ENCODE results near the gene MALAT1. TPM values are rescaled to one million over a fixed set of nuclear protein-coding genes. Genes with fewer than 3 reads are reported as not detected.

Gene MALAT1
- polyA plus RNA-seq, 4 donors = 299 to 1,150 (median 876) TPM

- DNase-seq (ENCODE audit: low read depth in 4 of 4, low spot score in 2 of 4) = no peak
These were observed 38.9 kb downstream of the MALAT1 start for GRCh38 chr11:65537620-65538231.

GRCh38 chr11:65538232-65538914 is 39.5 kb downstream of the MALAT1 start:
- DNase-seq (ENCODE audit: low read depth in 4 of 4, low spot score in 2 of 4) = no peak

DNA sequence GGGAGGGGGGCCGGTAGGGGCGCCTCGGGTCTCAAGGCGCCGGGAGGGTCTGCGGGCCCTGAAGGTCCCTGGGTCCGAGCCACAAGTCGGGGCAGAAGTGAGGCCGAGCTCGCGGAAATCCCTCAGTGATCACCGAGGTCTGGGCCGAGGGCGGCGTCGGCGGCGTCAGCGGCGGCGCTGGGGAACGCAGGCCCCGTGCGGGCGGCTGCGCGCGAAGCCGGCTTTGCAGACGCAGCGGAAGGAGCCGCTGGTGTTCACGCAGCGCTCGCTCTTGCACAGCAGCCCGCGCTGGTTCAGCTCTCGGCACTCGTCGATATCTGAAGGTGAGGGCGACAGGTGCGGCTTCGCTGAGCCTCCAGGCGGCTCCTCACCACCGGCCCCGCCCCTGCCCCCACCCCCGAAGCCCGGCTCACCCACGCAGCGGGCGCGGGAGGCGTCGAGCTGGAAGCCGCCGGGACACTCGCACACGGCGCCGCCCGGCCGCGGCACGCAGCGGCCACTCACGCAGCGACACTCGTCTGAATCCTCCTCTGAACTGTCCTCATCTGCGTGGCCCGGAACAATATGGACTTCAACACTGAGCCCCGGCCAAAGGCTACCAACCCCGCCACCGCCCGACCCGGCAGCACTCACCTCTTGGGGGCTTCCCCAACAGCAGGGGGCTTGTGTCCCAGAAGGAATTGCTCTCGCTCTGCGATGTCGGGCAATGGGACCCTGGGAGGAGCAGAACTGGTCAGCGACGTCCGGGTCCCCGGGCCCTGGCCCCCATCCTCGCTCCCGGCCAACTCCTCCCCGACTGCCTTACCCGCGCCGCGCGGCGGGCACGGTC is 40.3 kb downstream of the MALAT1 start:
- DNase-seq (ENCODE audit: low read depth in 4 of 4, low spot score in 2 of 4) = no peak

DNA sequence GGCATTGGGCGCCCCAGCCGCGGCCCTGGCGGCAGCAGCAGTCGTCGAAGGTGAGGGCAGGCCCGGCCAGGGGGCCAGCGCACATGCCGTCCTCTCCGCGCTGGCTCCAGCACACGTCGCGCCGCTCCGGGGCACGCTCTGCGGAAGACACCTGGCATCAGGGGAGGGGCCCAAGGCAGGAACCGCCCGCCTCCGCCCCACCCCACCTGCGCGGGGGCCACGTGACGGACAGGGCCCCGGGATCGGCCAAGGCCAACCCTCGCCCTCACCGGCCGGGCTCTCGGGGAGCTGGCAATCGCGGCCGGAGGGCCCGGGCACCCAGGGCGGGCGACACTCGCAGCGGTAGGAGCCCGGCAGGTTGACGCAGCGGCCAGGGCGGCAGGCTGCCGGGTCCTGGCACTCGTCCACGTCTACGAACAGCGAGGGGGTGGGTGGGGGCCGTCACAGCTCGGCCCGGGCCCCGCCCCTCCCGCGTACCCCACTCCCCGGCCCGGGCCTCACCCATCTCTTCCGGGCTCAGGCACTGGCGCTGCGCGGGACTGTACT is 41.0 kb downstream of the MALAT1 start:
- DNase-seq (ENCODE audit: low read depth in 4 of 4, low spot score in 2 of 4) = no peak

DNA sequence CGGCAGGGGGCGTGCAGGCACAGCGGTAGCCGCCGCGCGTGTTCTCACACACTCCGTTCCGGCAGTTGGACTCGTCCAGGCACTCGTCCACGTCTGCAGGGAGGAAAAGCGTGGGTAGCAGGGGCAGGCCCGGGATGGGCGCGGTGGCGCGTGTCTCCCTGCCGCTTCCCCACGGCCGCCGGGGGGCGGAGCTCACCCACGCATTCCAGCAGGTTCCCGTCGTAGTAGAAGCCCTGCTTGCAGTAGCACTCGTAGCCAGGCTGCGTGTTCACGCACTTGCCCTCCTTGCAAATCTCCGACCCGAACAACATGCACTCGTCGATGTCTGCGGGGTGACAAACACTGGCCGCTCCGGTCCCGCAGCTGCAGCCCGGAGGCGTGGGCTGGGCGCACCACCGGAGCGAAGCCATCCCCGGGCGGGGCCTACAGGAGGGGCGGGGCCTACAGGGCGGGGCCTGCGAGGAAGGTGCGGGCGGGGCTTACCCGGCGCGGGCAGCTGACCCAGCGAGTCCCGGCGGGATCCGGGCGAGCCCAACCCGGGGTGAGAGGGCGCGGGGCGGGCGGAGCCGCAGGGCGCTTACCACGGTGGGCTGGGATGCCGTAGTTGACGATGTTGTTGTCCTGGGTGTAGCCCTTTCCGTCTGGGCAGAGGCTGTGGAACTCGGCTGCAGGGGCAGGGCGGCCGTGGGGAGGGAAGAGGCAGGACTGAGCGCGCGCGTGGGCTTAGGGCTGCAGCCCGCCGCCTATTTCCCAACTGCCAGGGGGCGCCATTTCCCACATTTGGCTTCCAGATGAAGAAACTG is 41.6 kb downstream of the MALAT1 start:
- no peak for DNase-seq (ENCODE audit: low read depth in 4 of 4, low spot score in 2 of 4)

- no peak for DNase-seq (ENCODE audit: low read depth in 4 of 4, low spot score in 2 of 4)
These were observed 42.5 kb downstream of the MALAT1 start for GRCh38 chr11:65541093-65541982.

- DNase-seq (ENCODE audit: low read depth in 4 of 4, low spot score in 2 of 4) = no peak
These were observed 44.0 kb downstream of the MALAT1 start for GRCh38 chr11:65542738-65543390.

GRCh38 chr11:65545853-65546216 is 47.0 kb downstream of the MALAT1 start:
- DNase-seq (ENCODE audit: low read depth in 4 of 4, low spot score in 2 of 4) = no peak

DNA sequence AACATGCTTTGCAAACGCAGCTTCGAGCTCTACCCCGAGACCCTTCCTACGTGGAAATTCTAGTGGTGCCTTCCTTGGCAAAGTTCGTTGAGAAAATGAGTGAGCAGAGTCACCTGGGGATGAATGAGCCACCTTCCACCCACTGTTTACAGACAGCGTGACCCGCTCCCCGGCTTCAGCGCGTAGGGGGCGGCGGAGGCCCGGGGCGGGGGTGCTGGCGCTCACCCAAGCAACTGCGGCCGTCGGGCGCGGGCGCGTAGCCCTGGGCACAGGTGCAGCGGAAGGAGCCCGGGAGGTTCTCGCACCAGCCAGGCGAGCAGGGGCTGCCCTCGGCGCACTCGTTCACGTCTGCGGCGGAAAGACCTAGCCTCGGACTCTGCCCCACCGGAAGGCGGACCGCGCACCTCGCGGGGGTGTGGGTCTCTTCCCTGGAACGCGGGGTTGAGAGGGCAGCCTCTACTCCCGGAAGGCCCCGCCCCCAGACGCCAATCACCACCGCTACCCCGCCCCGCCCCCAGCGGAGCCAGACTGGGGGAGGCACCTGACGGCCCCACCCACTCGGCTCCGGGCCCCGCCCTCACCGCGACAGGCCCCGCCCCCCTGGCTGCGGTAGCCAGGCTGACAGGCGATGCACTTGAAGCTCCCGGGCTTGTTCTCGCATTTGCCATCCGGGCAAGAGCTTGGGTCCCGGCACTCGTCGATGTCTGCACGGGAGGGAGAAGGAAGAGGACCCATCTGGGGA is 47.5 kb downstream of the MALAT1 start:
- DNase-seq (ENCODE audit: low read depth in 4 of 4, low spot score in 2 of 4) = no peak

DNA sequence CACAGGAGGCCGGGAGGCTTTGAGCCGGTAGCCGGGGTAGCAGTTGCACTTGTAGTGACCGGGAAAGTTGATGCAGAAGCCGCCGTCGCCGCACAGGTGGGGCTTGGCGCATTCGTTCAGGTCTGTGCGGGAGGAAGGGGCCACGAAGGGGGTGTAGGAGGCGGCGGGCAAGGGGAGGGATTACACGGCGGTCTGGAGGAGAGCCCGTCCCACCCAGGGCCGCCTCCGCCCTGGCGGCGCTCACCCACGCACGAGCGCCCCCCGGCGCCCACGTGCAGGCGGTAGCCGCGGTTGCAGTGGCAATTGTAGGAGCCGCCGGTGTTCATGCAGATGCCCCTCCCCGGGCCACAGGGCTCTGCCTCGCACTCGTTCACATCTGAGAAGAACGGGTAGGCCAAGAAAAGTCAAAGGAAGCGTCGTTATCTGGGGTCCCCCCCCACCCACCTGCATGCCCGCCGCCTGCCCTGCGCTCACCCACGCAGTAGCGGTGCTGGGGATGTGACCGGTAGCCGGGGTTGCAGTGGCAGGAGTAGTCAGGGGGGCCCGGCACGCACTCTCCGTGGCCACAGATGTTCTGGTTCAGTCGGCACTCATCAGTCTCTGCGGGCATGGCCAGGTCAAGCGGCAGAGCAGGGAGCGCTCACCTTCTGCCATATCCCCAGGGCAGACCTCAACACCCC is 48.7 kb downstream of the MALAT1 start:
- no peak for DNase-seq (ENCODE audit: low read depth in 4 of 4, low spot score in 2 of 4)

GRCh38 chr11:65548395-65548794 is 49.5 kb downstream of the MALAT1 start:
- DNase-seq (ENCODE audit: low read depth in 4 of 4, low spot score in 2 of 4) = no peak

DNA sequence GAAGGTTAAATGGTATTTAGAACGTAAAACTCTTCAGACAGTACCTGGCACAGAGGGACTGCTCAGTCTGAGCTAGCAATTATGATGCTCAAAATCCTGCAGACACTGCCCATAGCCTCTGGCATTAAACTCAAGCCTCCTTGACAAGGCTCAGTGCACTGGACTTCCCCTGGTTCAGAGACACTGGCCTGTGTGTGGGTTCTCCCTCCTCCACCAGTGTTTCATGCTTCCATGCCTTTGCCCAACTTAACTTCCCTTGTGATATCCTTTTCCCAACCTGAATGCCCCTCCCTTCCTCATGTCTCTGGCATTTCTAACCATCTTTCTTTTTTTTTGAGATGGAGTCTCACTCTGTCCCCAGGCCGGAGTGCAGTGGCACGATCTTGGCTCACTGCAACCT is 50.3 kb downstream of the MALAT1 start:
- DNase-seq (ENCODE audit: low read depth in 4 of 4, low spot score in 2 of 4) = no peak

GRCh38 chr11:65551572-65552387 is 52.9 kb downstream of the MALAT1 start:
- DNase-seq (ENCODE audit: low read depth in 4 of 4, low spot score in 2 of 4) = no peak

GRCh38 chr11:65552388-65552951 is 53.6 kb downstream of the MALAT1 start:
- DNase-seq (ENCODE audit: low read depth in 4 of 4, low spot score in 2 of 4) = no peak

DNA sequence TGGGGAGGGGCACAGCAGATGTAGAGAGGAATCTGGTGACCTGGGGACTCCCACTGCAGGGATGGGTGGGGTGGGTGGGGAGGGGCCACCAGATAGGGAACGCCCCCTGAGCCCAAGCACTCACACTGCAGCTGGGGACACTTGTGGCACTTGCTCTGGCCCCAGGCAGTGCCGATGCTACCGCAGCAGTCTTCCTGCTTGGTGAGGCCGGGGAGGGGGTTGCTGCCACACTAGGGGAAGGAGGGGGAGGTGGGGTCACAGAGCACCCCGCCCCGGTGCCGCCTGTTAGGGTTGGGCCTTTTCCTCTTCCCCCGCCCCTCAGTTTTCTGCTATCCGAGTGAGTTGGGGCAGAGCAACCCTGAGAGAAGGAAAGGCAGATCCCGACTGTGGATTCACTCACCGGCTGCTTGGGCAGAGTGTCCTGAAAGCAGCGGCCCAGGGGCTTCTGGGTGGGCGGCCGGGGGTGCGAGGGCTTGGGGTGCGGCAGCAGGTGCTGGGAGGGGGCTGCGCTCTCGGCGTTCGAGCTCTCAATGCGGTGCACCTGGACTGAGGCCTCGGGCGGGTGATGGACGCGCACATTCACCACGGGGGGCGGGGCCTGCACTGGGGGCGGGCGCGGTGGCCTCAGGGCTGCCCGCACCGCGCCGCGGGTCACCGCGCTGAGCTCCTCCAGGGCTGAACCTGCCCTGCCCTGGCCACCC is 54.6 kb downstream of the MALAT1 start:
- DNase-seq (ENCODE audit: low read depth in 4 of 4, low spot score in 2 of 4) = no peak
